K562 treated with DMSO at 1 percent for 24 hours (cell line): Measurements from ENCODE around the gene PDCD2. TPM values are rescaled to one million over a fixed set of nuclear protein-coding genes. Genes with fewer than 3 reads are reported as not detected.

Source experiments
- total RNA-seq: library from RNA; unstranded; fragments of 300-600 nt; gene quantifications from 2 replicates; pipeline ENCODE4 v1.2.3, GENCODE V29; 2022; ENCODE audit warnings: low read depth; ENCODE audit not compliant: insufficient read depth

The PDCD2 gene, protein sequence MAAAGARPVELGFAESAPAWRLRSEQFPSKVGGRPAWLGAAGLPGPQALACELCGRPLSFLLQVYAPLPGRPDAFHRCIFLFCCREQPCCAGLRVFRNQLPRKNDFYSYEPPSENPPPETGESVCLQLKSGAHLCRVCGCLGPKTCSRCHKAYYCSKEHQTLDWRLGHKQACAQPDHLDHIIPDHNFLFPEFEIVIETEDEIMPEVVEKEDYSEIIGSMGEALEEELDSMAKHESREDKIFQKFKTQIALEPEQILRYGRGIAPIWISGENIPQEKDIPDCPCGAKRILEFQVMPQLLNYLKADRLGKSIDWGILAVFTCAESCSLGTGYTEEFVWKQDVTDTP
- total RNA-seq: 132 and 139 TPM in 2 replicates

DNA sequence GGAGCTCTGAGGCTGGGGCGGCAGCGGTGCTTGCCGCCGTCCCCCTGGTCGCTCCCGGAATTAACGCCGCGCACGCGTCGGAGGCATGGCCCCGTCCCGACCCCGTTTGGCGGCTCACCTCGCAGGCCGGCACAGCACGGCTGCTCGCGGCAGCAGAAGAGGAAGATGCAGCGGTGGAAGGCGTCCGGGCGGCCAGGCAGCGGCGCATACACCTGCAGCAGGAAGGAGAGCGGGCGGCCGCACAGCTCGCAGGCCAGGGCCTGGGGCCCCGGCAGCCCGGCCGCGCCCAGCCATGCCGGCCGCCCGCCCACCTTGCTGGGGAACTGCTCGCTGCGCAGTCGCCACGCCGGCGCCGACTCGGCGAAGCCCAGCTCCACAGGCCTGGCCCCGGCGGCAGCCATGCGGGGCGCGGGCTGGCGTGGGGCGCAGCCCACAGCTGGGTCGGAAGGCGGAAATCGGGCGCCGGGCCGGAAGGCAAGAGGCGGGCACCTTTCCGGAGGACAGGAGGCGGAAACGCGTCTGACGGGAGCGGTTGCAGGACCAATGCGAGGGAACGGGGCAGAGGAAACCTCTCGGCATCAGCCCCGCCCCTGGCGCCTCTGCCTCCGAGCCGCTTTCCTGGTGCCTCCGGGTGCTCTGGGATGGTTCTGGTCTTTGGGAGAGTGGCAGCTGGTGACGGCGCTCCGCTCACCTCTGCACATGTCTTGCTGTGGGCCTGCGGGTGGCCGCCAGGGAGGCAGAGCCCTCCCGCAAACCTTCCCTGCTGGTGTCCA is at the start of gene PDCD2:
TSS of gene PDCD2 (minus strand) at position 457 of the 773 bp plus-strand sequence. CDS start at position 401, 56 bp downstream.

DNA sequence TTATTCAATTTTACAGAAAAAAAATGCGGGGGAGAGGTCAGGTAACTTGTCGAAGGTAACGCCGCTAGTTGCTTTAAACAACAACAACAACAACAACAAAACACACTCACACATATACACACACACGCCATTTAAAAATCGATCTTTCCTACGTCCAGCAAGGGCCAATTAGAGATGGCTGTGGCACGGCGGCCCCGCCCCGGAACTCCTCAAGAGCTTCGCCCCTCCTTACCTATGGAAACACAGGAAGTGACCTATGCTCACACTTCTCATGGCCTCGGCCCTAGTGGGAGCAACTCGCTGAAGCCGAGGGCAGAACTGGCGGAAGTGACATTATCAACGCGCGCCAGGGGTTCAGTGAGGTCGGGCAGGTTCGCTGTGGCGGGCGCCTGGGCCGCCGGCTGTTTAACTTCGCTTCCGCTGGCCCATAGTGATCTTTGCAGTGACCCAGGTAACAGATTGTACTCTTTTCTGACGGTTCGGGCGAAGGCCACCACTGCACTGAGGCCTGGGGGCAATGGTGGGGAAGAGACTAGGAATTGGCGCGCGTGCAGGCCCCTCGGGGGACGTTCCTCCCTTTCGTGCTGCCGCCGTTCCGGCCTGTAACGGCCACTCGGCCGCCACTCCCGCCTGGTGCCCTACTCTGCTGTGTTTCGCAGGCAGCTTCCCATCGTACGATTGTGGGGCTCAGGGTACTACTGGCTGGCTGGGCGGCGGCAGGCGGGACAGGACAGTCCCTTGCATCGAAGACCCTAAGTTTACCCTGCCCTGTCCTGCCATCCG is 30.2 kb downstream of the PDCD2 start, which contains the start of gene TBP:
TSS of gene TBP (plus strand) at position 357 of the 783 bp plus-strand sequence. CDS start 2,661 bp downstream, outside the sequence.

DNA sequence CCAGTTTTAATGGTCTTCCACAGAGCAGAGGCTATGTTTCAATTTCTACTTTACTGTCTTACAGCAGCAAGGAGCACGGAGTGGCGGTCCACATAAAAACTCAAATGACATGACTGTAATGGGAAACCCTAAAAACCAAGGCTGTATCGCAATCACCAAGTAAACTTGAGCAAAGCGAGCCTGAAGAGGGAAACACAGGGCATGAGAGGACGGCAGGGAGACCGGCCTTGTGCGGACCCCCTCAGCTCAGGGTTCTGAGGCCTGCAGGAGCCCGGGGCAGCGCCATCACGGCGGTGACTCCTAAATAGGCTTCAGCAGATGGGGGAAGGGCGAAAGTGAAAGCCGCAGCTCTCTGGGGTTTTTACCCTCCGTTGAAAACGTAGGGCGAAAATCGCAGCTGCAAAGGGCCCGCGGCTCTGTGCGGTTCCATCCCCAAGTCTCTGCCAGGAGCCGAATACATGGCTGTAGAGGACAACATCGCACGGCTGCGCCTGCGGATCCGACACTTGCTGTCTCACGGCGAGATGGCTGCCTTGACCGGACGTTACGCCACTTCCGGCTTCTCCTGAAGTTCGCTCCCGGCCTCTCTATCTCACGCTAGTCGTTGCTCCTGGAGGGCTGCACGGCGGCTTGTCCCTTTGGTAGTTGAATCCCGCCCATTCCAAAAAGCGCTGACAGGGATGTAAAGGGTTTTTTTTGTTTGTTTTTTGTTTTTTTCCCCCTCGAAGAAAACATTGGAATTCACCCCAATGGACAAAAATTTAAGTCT is 31.5 kb downstream of the PDCD2 start, which contains the start of gene PSMB1:
TSS of gene PSMB1 (minus strand) at position 543 of the 769 bp plus-strand sequence. CDS start at position 478, 65 bp downstream.

Other genes starting within 250 kb of the PDCD2 start
- 430 and 451 TPM in 2 replicates for gene PSMB1, start 31.3 kb downstream of the PDCD2 start, total RNA-seq
- 27.3 and 33.5 TPM in 2 replicates for gene TBP, start 30.3 kb downstream of the PDCD2 start, total RNA-seq